SK-N-SH (cell line): ENCODE measurements around the gene RRAD. TPM values are rescaled to one million over a fixed set of nuclear protein-coding genes. Genes with fewer than 3 reads are reported as not detected.

Experiments used
- CTCF ChIA-PET: fragments of 300-600, 350-600 bp; formaldehyde crosslinking; extraction: SDS; loops from one replicate; lab custom pipeline; 2021; lab: Yijun Ruan, JAX
- POLR2A ChIA-PET: fragments of 350-600 bp; sonication (Branson Sonifier 250); formaldehyde crosslinking; extraction: SDS; loops from one replicate; lab custom pipeline; 2020; ENCODE audit warnings: antibody characterized with exemption, inconsistent platforms; lab: Yijun Ruan, JAX
- DNase-seq: peaks from one replicate; pipeline ENCODE4 v3.0.0; 2012
- H2AFZ ChIP-seq: fragments of 200-600 bp; sonication (generic); 2 replicates; pipeline ENCODE4 v1.8.1; 2016; ENCODE audit warnings: antibody characterized with exemption, mild to moderate bottlenecking, low read depth
- H3F3A ChIP-seq: fragments of 200-600 bp; sonication (generic); replicated peaks from 2 replicates; pipeline ENCODE3; 2016; ENCODE audit warnings: antibody characterized with exemption, mild to moderate bottlenecking; ENCODE audit not compliant: insufficient read depth
- H3K27ac ChIP-seq, 2 experiments: fragments of 200-500 bp in 1 of 2; fragments of 200-600 bp in 1 of 2; sonication (Bioruptor generic) in 1 of 2; sonication (generic), shearing (Covaris generic) in 1 of 2; 2 replicates each; pipeline versions ENCODE4 v1.5.1 to v1.6.1; 2014 to 2016; ENCODE audit warnings: low read depth in 2 of 2, inconsistent platforms in 1 of 2, low read length in 1 of 2, mild to moderate bottlenecking in 1 of 2, mixed read lengths in 1 of 2
- H3K27me3 ChIP-seq: fragments of 200-600 bp; sonication (generic), shearing (Covaris generic); 2 replicates; pipeline ENCODE4 v1.6.1; 2016; ENCODE audit warnings: mixed run types; ENCODE audit not compliant: insufficient read depth
- H3K36me3 ChIP-seq, 2 experiments: fragments of 200-500 bp in 1 of 2; fragments of 200-600 bp in 1 of 2; sonication (Bioruptor generic) in 1 of 2; sonication (generic) in 1 of 2; replicated peaks in 1 of 2; 2 replicates each; pipeline versions ENCODE3 to v1.5.1; 2014 to 2016; ENCODE audit warnings: low read length in 1 of 2, mild to moderate bottlenecking in 1 of 2; ENCODE audit not compliant: insufficient read depth in 2 of 2, control insufficient read depth in 1 of 2
- H3K4me1 ChIP-seq, 2 experiments: fragments of 200-500 bp in 1 of 2; fragments of 200-600 bp in 1 of 2; sonication (Bioruptor generic) in 1 of 2; sonication (generic), shearing (Covaris generic) in 1 of 2; 2 replicates each; pipeline versions ENCODE4 v1.5.1 to v1.6.1; 2014 to 2016; ENCODE audit warnings: low read depth in 1 of 2, low read length in 1 of 2, mixed run types in 1 of 2; ENCODE audit not compliant: insufficient read depth in 2 of 2, control insufficient read depth in 1 of 2
- H3K4me2 ChIP-seq: fragments of 200-600 bp; sonication (generic), shearing (Covaris generic); 2 replicates; pipeline ENCODE4 v1.6.1; 2017; ENCODE audit warnings: mixed run types
- H3K4me3 ChIP-seq, 2 experiments: fragments of 200-500 bp in 1 of 2; fragments of 200-600 bp in 1 of 2; sonication (Bioruptor generic) in 1 of 2; sonication (generic), shearing (Covaris generic) in 1 of 2; 2 replicates each; pipeline versions ENCODE4 v1.5.1 to v1.8.1; 2014 to 2016; ENCODE audit warnings: low read depth in 2 of 2, inconsistent platforms in 1 of 2, low read length in 1 of 2, mild to moderate bottlenecking in 1 of 2, mixed read lengths in 1 of 2, moderate library complexity in 1 of 2
- H3K79me2 ChIP-seq: fragments of 200-600 bp; sonication (generic); 2 replicates; pipeline ENCODE4 v1.8.1; 2017; ENCODE audit warnings: mild to moderate bottlenecking; ENCODE audit not compliant: insufficient read depth
- H3K9ac ChIP-seq: fragments of 200-600 bp; sonication (generic); 2 replicates; pipeline ENCODE4 v1.6.1; 2017; ENCODE audit warnings: mixed run types
- H3K9me2 ChIP-seq: fragments of 200-600 bp; sonication (generic); 2 replicates; pipeline ENCODE4 v1.6.1; 2017; ENCODE audit warnings: mixed run types
- H3K9me3 ChIP-seq: fragments of 200-600 bp; sonication (generic); 2 replicates; pipeline ENCODE4 v1.6.1; 2017; ENCODE audit warnings: mixed run types, mild to moderate bottlenecking, moderate library complexity
- H4K20me1 ChIP-seq: fragments of 200-600 bp; sonication (generic); 2 replicates; pipeline ENCODE4 v1.6.1; 2017; ENCODE audit warnings: mild to moderate bottlenecking, mixed run types; ENCODE audit not compliant: insufficient read depth
- CHD2 ChIP-seq: fragments of 150-350 bp; IDR thresholded peaks from 2 replicates; pipeline ENCODE4 v1.6.1; 2018; ENCODE audit warnings: low read length; ENCODE audit not compliant: partially characterized antibody
- FOXM1 ChIP-seq: IDR thresholded peaks from 2 replicates; pipeline ENCODE4 v1.4.0; 2012; ENCODE audit warnings: low read depth, mild to moderate bottlenecking
- GABPA ChIP-seq: IDR thresholded peaks from 2 replicates; pipeline ENCODE4 v1.4.0; 2012; ENCODE audit warnings: low read depth, mild to moderate bottlenecking
- GATA2 ChIP-seq: sonication (generic); formaldehyde crosslinking; IDR thresholded peaks from 2 replicates; pipeline ENCODE4 v1.5.0; 2020; ENCODE audit warnings: mild to moderate bottlenecking, missing genetic modification reagents
- JUND ChIP-seq: IDR thresholded peaks from 2 replicates; pipeline ENCODE4 v1.4.0; 2012
- MEF2A ChIP-seq: IDR thresholded peaks from 2 replicates; pipeline ENCODE4 v1.4.0; 2012; ENCODE audit warnings: low read depth, borderline replicate concordance
- MXI1 ChIP-seq: IDR thresholded peaks from 2 replicates; pipeline ENCODE4 v1.6.1; 2012; ENCODE audit warnings: mild to moderate bottlenecking, low read depth, low read length, improper control_type of control experiment
- NRF1 ChIP-seq: IDR thresholded peaks from 2 replicates; pipeline ENCODE4 v1.6.1; 2012; ENCODE audit warnings: low read depth, mild to moderate bottlenecking, low read length
- REST ChIP-seq: IDR thresholded peaks from 2 replicates; pipeline ENCODE4 v1.6.1; 2012; ENCODE audit warnings: mild to moderate bottlenecking, low read depth, low read length, moderate library complexity
- RFX5 ChIP-seq: IDR thresholded peaks from 2 replicates; pipeline ENCODE4 v1.6.1; 2012; ENCODE audit warnings: mild to moderate bottlenecking, improper control_type of control experiment, low read length
- RXRA ChIP-seq: IDR thresholded peaks from 2 replicates; pipeline ENCODE4 v1.4.0; 2012; ENCODE audit warnings: low read depth, mild to moderate bottlenecking, borderline replicate concordance
- USF1 ChIP-seq: IDR thresholded peaks from 2 replicates; pipeline ENCODE4 v1.4.0; 2012; ENCODE audit warnings: low read depth, borderline replicate concordance
- WGBS: methylation state at CpG from one replicate; pipeline ENCODE4 v1.1.6; 2017; ENCODE audit warnings: low lambda C conversion rate; 5-methylcytosine and 5-hydroxymethylcytosine counted together
- polyA plus RNA-seq, 3 experiments: library from polyadenylated mRNA; depleted of rRNA; stranded (reverse); fragments of >200 nt; gene quantifications; 2 replicates each; pipeline ENCODE4 v1.2.3, GENCODE V29; 2012
- TF ChIP-seq, protein P1 (sequence below): IDR thresholded peaks from 2 replicates; pipeline ENCODE4 v1.4.0; 2012; ENCODE audit warnings: low read depth, borderline replicate concordance
- TF ChIP-seq, protein P2 (sequence below): fragments of 200-600 bp; sonication (generic); IDR thresholded peaks from 2 replicates; pipeline ENCODE4 v1.6.1; 2017; ENCODE audit warnings: antibody characterized with exemption, mild to moderate bottlenecking, moderate library complexity

RRAD gene
- polyA plus RNA-seq, 1 of the 3 experiments (the other 2 are of a cell fraction), result 9.3 TPM

DNA sequence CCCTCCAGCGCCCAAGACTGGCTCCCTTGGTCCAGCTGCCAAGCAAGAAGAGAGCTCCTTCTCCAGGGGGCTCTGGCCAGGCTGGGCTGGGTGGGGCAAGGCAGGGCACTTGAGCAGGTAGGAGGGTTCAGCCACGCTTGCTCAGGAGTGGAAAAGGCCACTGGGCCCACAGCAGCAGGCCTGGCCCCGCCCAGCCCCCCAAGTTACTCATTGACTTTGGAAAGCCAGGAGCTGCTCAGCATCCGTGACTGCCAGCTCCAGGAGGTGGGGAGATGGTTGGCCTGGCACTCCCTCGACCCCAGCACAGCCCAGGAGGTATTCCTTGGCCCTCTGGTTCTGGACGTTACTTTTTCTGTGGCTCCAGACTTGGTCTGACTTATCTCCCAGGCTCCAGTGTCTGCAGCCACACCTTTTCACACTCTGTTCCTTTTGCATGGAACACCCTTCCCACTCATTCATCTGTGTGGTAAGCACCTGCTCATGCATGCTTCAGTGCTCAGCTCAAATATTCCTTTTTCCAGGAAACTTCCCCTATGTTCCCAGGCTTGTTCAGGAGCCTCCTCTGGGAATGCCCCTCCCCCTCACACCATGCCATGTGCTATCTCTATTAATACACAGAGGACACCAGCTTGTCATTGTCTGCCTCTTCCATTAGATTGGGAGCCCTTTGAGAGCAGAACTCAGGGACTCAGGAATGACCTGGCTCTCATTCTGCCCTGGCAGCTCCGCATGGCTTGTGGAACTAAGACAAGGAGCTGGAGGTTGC lies 6.3 kb downstream of the RRAD start, which contains the start of gene CDH16:
CDH16 (minus strand) TSS at position 83 of the 766 bp plus-strand sequence. CDS start 820 bp downstream, outside the sequence.
- H2AFZ ChIP-seq, result no peak within 1 kb of the TSS
- no peak within 1 kb of the TSS for H3K27ac ChIP-seq
- H3F3A ChIP-seq, result no peaks in the 10 kb centered on the region
- no peaks in the 10 kb centered on the region; a peak in 1 of 4 replicates for H3K4me1 ChIP-seq
- no peaks in the 10 kb centered on the region for H3K36me3 ChIP-seq
- H3K9me2 ChIP-seq, result no peaks in the 10 kb centered on the region
- no peaks in the 10 kb centered on the region for H3K27me3 ChIP-seq
- H3K4me3 ChIP-seq, result no peak within 1 kb of the TSS
- H4K20me1 ChIP-seq, result no peaks in the 10 kb centered on the region
- no peaks in the 10 kb centered on the region for H3K9me3 ChIP-seq
- 100% methylated on average over 2 of the region's 7 CpGs for WGBS
- no peak for DNase-seq
- CTCF ChIA-PET, result interaction anchor here (0.7 to 13.6 kb wide), 6 partner anchors 9 to 99 kb away, joined by 3 to 174 read pairs (median 8); no protein-coding TSS in a partner anchor
- no peak within 1 kb of the TSS for H3K4me2 ChIP-seq
- TF ChIP-seq RXRA, result no peak
- TF ChIP-seq GATA2 (CRISPR knock-in tag), result no peak
- no peak for TF ChIP-seq REST
- no peak for TF ChIP-seq JUND
- TF ChIP-seq RFX5, result no peak
- no peaks in the 10 kb centered on the region for H3K79me2 ChIP-seq
- POLR2A ChIA-PET, result no interaction called here
- H3K9ac ChIP-seq, result no peak within 1 kb of the TSS

DNA sequence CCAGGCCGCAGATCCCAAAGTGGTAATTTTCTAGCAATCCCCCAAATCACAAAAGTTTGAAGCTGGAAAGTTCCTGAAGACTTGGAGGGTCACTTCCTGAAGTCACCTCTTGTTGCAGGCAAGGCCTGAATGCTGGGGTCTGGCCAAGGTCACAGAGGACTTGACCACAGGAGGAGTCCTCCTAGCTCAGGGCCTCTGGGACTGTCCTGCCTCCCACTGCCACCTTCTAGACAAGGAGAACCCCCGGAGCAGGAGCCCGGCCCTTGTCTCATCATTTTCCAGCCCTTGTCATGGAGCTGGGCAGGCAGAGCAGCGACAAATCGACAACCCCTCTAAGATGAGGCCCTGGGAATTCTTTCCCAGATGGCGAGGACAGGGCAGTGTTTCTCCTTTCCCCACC lies 7.0 kb downstream of the RRAD start:
- H3K9me2 ChIP-seq, result no peaks in the 10 kb centered on the region
- ChIA-PET CTCF (interaction anchor here (0.6 to 13.6 kb wide), 7 partner anchors 9 to 99 kb away, joined by 3 to 174 read pairs (median 4); partner anchors contain the start of gene CES3), POLR2A (no interaction called here)
- H3K36me3 ChIP-seq, result no peaks in the 10 kb centered on the region
- H3K4me3 ChIP-seq, result no peak overlapping the region
- no peak overlapping the region for H3K27ac ChIP-seq
- DNase-seq, result no peak
- no peaks in the 10 kb centered on the region for H3K27me3 ChIP-seq
- no peaks in the 10 kb centered on the region for H3F3A ChIP-seq
- 62% methylated on average over 6 of the region's 6 CpGs for WGBS
- no peaks in the 10 kb centered on the region; a peak in 1 of 4 replicates for H3K4me1 ChIP-seq
- no peak overlapping the region for H2AFZ ChIP-seq
- no peak overlapping the region for H3K9ac ChIP-seq
- no peak for TF ChIP-seq MXI1
- no peak for TF ChIP-seq USF1
- TF ChIP-seq, protein P1, sequence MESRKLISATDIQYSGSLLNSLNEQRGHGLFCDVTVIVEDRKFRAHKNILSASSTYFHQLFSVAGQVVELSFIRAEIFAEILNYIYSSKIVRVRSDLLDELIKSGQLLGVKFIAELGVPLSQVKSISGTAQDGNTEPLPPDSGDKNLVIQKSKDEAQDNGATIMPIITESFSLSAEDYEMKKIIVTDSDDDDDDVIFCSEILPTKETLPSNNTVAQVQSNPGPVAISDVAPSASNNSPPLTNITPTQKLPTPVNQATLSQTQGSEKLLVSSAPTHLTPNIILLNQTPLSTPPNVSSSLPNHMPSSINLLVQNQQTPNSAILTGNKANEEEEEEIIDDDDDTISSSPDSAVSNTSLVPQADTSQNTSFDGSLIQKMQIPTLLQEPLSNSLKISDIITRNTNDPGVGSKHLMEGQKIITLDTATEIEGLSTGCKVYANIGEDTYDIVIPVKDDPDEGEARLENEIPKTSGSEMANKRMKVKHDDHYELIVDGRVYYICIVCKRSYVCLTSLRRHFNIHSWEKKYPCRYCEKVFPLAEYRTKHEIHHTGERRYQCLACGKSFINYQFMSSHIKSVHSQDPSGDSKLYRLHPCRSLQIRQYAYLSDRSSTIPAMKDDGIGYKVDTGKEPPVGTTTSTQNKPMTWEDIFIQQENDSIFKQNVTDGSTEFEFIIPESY, result no peak
- no peak for TF ChIP-seq MEF2A
- TF ChIP-seq JUND, result no peak
- TF ChIP-seq GATA2 (CRISPR knock-in tag), result no peak
- TF ChIP-seq NRF1, result no peak
- TF ChIP-seq, protein P2, sequence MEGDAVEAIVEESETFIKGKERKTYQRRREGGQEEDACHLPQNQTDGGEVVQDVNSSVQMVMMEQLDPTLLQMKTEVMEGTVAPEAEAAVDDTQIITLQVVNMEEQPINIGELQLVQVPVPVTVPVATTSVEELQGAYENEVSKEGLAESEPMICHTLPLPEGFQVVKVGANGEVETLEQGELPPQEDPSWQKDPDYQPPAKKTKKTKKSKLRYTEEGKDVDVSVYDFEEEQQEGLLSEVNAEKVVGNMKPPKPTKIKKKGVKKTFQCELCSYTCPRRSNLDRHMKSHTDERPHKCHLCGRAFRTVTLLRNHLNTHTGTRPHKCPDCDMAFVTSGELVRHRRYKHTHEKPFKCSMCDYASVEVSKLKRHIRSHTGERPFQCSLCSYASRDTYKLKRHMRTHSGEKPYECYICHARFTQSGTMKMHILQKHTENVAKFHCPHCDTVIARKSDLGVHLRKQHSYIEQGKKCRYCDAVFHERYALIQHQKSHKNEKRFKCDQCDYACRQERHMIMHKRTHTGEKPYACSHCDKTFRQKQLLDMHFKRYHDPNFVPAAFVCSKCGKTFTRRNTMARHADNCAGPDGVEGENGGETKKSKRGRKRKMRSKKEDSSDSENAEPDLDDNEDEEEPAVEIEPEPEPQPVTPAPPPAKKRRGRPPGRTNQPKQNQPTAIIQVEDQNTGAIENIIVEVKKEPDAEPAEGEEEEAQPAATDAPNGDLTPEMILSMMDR, result no peak
- no peak for TF ChIP-seq CHD2
- no peak for TF ChIP-seq FOXM1
- no peak for TF ChIP-seq GABPA
- H4K20me1 ChIP-seq, result no peaks in the 10 kb centered on the region
- H3K79me2 ChIP-seq, result no peaks in the 10 kb centered on the region
- no peaks in the 10 kb centered on the region for H3K9me3 ChIP-seq
- H3K4me2 ChIP-seq, result no peak overlapping the region
